Mucosa of stomach (tissue), 1 donor: Measurements from ENCODE around the gene PRSS22.
A peak's percentile ranks its signal among the peaks of the same experiment; 100 is the strongest.

ENCODE experiments used
- H3K27me3 ChIP-seq: one replicate; pipeline ENCODE4 v1.7.0; 2013; ENCODE audit warnings: mild to moderate bottlenecking, low read length; ENCODE audit not compliant: control insufficient read depth, insufficient read depth
- H3K36me3 ChIP-seq: one replicate; pipeline ENCODE4 v1.7.0; 2013; ENCODE audit warnings: low read length; ENCODE audit not compliant: control insufficient read depth, insufficient read depth
- H3K4me1 ChIP-seq: one replicate; pipeline ENCODE4 v1.7.0; 2013; ENCODE audit warnings: mild to moderate bottlenecking, low read length; ENCODE audit not compliant: control insufficient read depth, insufficient read depth
- H3K4me3 ChIP-seq: one replicate; pipeline ENCODE4 v1.7.0; 2013; ENCODE audit warnings: low read length
- H3K9ac ChIP-seq: one replicate; pipeline ENCODE4 v1.7.0; 2013; ENCODE audit warnings: mild to moderate bottlenecking, low read length, moderate library complexity
- H3K9me3 ChIP-seq: one replicate; pipeline ENCODE4 v1.7.0; 2013; ENCODE audit warnings: mild to moderate bottlenecking, low read length, moderate library complexity; ENCODE audit not compliant: control insufficient read depth
- donor health status: Pancreatic carcinoma.

Gene PRSS22

GRCh38 chr16:2840914-2841313, 17.1 kb downstream of the PRSS22 start:
- Histone ChIP-seq H3K4me3 (no peak overlapping the region), H3K27me3 (no peaks in the 10 kb centered on the region)

DNA sequence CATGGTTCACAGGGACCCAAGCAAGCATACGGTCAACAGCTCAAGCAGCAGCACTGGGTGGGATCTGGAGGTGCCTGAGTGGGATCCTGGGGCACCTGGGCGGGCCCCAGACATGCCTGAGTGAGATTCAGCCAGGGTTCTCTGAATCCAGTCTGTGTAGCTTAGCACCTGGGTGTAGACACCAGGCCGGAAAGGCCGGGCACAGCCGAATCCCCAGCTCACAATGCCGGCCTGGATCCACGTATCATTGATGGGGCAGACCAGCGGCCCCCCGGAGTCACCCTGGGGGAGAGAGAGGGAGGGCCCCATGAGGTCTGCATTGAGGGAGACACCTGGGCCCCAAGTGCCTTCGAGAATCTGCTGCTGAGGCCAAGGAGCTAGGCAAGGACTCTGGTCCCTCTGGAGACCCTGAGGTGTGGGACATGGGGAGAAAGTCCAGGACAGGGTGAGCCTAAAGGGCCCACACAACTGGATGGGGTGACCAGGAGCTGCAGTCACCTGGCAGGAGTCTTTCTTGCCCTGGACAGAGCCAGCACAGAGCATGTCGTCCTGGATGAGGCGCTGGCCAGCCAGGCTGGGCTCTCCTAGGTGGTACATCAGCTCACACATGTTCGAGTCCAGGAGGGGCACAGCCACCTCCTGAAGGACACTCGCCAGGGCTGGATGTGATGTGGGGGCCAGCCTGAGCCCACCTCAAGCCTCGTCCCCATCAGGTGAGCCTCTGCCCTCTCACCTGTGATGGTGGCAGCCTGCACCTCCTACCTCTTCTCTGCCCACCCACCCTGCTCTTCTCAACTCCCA, 18.1 kb downstream of the PRSS22 start:
- H3K4me3 ChIP-seq: no peak overlapping the region
- no peaks in the 10 kb centered on the region for H3K27me3 ChIP-seq
- H3K9me3 ChIP-seq: no peaks in the 10 kb centered on the region
- peaks cover 42% of the 10 kb centered on the region for H3K4me1 ChIP-seq
- no peaks in the 10 kb centered on the region for H3K36me3 ChIP-seq
- no peak overlapping the region for H3K9ac ChIP-seq

More at GRCh38 chr16:2840914-2841313, 17.1 kb downstream of the PRSS22 start:
- no peaks in the 10 kb centered on the region for H3K36me3 ChIP-seq
- no peaks in the 10 kb centered on the region for H3K9me3 ChIP-seq
- H3K4me1 ChIP-seq: peaks cover 34% of the 10 kb centered on the region
- H3K9ac ChIP-seq: no peak overlapping the region

GRCh38 chr16:2838928-2839327, 19.0 kb downstream of the PRSS22 start:
- Histone ChIP-seq H3K36me3 (no peaks in the 10 kb centered on the region), H3K27me3 (no peaks in the 10 kb centered on the region), H3K4me1 (peaks cover 42% of the 10 kb centered on the region), H3K9me3 (no peaks in the 10 kb centered on the region), H3K4me3 (no peak overlapping the region), H3K9ac (no peak overlapping the region)

- Histone ChIP-seq H3K9ac (peak overlapping the region; percentile 59), H3K27me3 (no peaks in the 10 kb centered on the region), H3K9me3 (no peaks in the 10 kb centered on the region), H3K4me1 (peaks cover 36% of the 10 kb centered on the region), H3K36me3 (no peaks in the 10 kb centered on the region), H3K4me3 (peak overlapping the region; percentile 7)
Observed at GRCh38 chr16:2836646-2837508, 21.1 kb downstream of the PRSS22 start.

- Histone ChIP-seq H3K9me3 (no peaks in the 10 kb centered on the region), H3K36me3 (no peaks in the 10 kb centered on the region), H3K9ac (peak overlapping the region; percentile 59), H3K27me3 (no peaks in the 10 kb centered on the region), H3K4me3 (peak overlapping the region; percentile 7), H3K4me1 (peaks cover 37% of the 10 kb centered on the region)
Observed at GRCh38 chr16:2835638-2836493, 22.1 kb downstream of the PRSS22 start.

DNA sequence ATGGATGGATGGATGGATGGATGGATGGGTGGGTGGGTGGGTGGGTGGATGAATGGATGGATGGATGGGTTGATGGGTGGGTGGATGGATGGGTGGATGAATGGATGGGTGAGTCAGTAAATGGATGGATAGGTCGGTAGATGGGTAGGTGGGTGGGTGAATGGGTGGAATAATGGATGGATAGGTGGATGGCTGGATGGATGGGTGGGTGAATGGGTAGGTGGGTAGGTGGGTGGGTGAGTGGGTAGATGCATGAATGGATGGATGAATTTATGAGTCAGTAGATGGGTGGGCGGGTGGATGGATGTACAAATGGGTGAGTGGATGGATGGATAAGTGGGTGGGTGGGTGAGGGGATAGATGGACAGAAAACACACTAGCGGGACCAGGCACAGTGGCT, 23.0 kb downstream of the PRSS22 start:
- Histone ChIP-seq H3K4me3 (no peak overlapping the region), H3K36me3 (no peaks in the 10 kb centered on the region), H3K27me3 (no peaks in the 10 kb centered on the region), H3K9ac (no peak overlapping the region), H3K9me3 (no peaks in the 10 kb centered on the region), H3K4me1 (peaks cover 46% of the 10 kb centered on the region)

GRCh38 chr16:2833776-2834175, 24.2 kb downstream of the PRSS22 start:
- Histone ChIP-seq H3K27me3 (peaks cover 7% of the 10 kb centered on the region), H3K4me3 (no peak overlapping the region), H3K4me1 (peaks cover 52% of the 10 kb centered on the region), H3K9ac (no peak overlapping the region), H3K9me3 (no peaks in the 10 kb centered on the region), H3K36me3 (no peaks in the 10 kb centered on the region)

DNA sequence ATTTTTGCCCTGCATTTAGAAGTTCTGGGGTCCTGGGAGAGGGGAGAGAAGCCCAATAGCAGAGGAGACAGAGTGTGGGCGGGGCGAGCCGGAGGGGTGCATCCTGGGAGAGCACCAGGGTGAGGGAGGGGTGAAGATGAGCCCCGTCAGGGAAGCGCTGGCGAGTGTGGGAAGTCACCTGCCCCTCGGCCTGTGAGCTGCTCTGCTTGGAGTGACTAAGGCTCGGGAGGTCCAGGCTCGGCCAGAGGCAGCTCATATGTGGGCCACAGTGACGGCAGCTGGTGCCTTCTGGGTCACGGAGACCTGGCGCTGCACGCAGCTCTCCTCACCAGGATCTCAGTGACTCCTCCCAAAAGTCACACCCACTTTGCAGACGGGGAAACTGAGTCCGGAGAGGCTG, 26.8 kb downstream of the PRSS22 start:
- Histone ChIP-seq H3K9me3 (no peaks in the 10 kb centered on the region), H3K4me1 (peaks cover 45% of the 10 kb centered on the region), H3K9ac (no peak overlapping the region), H3K36me3 (no peaks in the 10 kb centered on the region), H3K4me3 (no peak overlapping the region), H3K27me3 (peaks cover 7% of the 10 kb centered on the region)

DNA sequence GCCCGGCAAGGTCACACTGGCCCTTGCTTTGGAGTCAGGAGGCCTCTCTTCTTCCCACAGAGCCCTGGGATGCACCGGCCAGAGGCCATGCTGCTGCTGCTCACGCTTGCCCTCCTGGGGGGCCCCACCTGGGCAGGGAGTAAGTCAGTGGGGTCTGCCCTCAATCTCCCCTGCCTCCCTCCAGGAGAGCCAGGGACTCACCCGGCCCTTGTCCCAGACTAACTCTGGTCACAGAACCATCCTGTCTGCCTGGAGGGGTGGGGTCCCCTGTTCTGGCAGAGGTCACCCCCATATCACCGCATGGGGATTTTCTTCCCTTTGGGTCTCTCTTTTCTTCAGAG, 27.6 kb downstream of the PRSS22 start:
- Histone ChIP-seq H3K9ac (peak overlapping the region; percentile 59), H3K4me3 (peak overlapping the region; percentile 15), H3K36me3 (no peaks in the 10 kb centered on the region), H3K27me3 (peaks cover 7% of the 10 kb centered on the region), H3K9me3 (no peaks in the 10 kb centered on the region), H3K4me1 (peaks cover 41% of the 10 kb centered on the region)

- H3K27me3 ChIP-seq: peaks cover 7% of the 10 kb centered on the region
Observed at GRCh38 chr16:2829501-2830354, 28.2 kb downstream of the PRSS22 start, which contains the start of gene ZG16B. Gene ZG16B (plus strand): TSS chr16:2830303. CDS start chr16:2830442, 139 bp downstream.

GRCh38 chr16:2828876-2829430, 29.0 kb downstream of the PRSS22 start:
- H3K9ac ChIP-seq: no peak overlapping the region
- H3K27me3 ChIP-seq: peaks cover 7% of the 10 kb centered on the region
- no peaks in the 10 kb centered on the region for H3K9me3 ChIP-seq

More at GRCh38 chr16:2829501-2830354, 28.2 kb downstream of the PRSS22 start, which contains the start of gene ZG16B:
- Histone ChIP-seq H3K9ac (peak within 1 kb of the TSS; percentile 59), H3K4me3 (peak within 1 kb of the TSS; percentile 15), H3K9me3 (no peaks in the 10 kb centered on the region), H3K4me1 (peaks cover 45% of the 10 kb centered on the region), H3K36me3 (no peaks in the 10 kb centered on the region)

More at GRCh38 chr16:2828876-2829430, 29.0 kb downstream of the PRSS22 start:
- Histone ChIP-seq H3K4me3 (no peak overlapping the region), H3K36me3 (no peaks in the 10 kb centered on the region), H3K4me1 (peaks cover 49% of the 10 kb centered on the region)
